ENCODE results near the gene TUFT1.

TUFT1 gene

GRCh38 chr1:151535326-151536271 is 4.5 kb upstream of the TUFT1 start:
- Histone ChIP-seq H3K4me3 (ENCODE audit: low read depth in 1 of 2, low read length in 2 of 2) (no peak overlapping the region), H3K4me1 (ENCODE audit: control insufficient read depth in 1 of 2, insufficient read depth in 2 of 2, low read length in 2 of 2) (peaks cover 10% of the 10 kb centered on the region in 2 donors), H3K27me3 (ENCODE audit: control insufficient read depth in 1 of 2, insufficient read depth in 2 of 2, low read length in 2 of 2) (no peaks in the 10 kb centered on the region), H3K9ac (ENCODE audit: low read depth in 1 of 2, low read length in 2 of 2) (no peak overlapping the region), H3K36me3 (ENCODE audit: control insufficient read depth in 1 of 2, insufficient read depth in 2 of 2, low read length in 2 of 2) (peaks cover 7 to 46% of the 10 kb centered on the region in 2 donors), H3K9me3 (ENCODE audit: control insufficient read depth in 1 of 2, low read length in 2 of 2) (no peaks in the 10 kb centered on the region), H3K27ac (ENCODE audit: low read depth, low read length) (no peak overlapping the region)

- Histone ChIP-seq H3K9ac (ENCODE audit: low read depth in 1 of 2, low read length in 2 of 2) (no peak overlapping the region), H3K36me3 (ENCODE audit: control insufficient read depth in 1 of 2, insufficient read depth in 2 of 2, low read length in 2 of 2) (peaks cover 7 to 38% of the 10 kb centered on the region in 2 donors), H3K27ac (ENCODE audit: low read depth, low read length) (no peak overlapping the region), H3K27me3 (ENCODE audit: control insufficient read depth in 1 of 2, insufficient read depth in 2 of 2, low read length in 2 of 2) (no peaks in the 10 kb centered on the region), H3K4me3 (ENCODE audit: low read depth in 1 of 2, low read length in 2 of 2) (no peak overlapping the region), H3K9me3 (ENCODE audit: control insufficient read depth in 1 of 2, low read length in 2 of 2) (no peaks in the 10 kb centered on the region), H3K4me1 (ENCODE audit: control insufficient read depth in 1 of 2, insufficient read depth in 2 of 2, low read length in 2 of 2) (peaks cover 15% of the 10 kb centered on the region in 2 donors)
Measured at GRCh38 chr1:151536499-151536898, 3.6 kb upstream of the TUFT1 start.

GRCh38 chr1:151537112-151537511 is 3.0 kb upstream of the TUFT1 start:
- H3K9ac ChIP-seq (ENCODE audit: low read depth in 1 of 2, low read length in 2 of 2): no peak overlapping the region

GRCh38 chr1:151539321-151540020 is 638 bp upstream of the TUFT1 start:
- peaks cover 23 to 26% of the 10 kb centered on the region in 2 donors for H3K4me1 ChIP-seq (ENCODE audit: control insufficient read depth in 1 of 2, insufficient read depth in 2 of 2, low read length in 2 of 2)
- H3K27me3 ChIP-seq (ENCODE audit: control insufficient read depth in 1 of 2, insufficient read depth in 2 of 2, low read length in 2 of 2): no peaks in the 10 kb centered on the region
- H3K27ac ChIP-seq (ENCODE audit: low read depth, low read length): peak overlapping the region; percentile 95
- peak overlapping the region; percentile 86 to 87 for H3K4me3 ChIP-seq (ENCODE audit: low read depth in 1 of 2, low read length in 2 of 2)
- H3K36me3 ChIP-seq (ENCODE audit: control insufficient read depth in 1 of 2, insufficient read depth in 2 of 2, low read length in 2 of 2): peaks cover 4 to 30% of the 10 kb centered on the region in 2 donors
- H3K9ac ChIP-seq (ENCODE audit: low read depth in 1 of 2, low read length in 2 of 2): peak overlapping the region; percentile 85 to 87
- no peaks in the 10 kb centered on the region for H3K9me3 ChIP-seq (ENCODE audit: control insufficient read depth in 1 of 2, low read length in 2 of 2)

More at GRCh38 chr1:151537112-151537511, 3.0 kb upstream of the TUFT1 start:
- Histone ChIP-seq H3K27ac (ENCODE audit: low read depth, low read length) (no peak overlapping the region), H3K27me3 (ENCODE audit: control insufficient read depth in 1 of 2, insufficient read depth in 2 of 2, low read length in 2 of 2) (no peaks in the 10 kb centered on the region), H3K4me3 (ENCODE audit: low read depth in 1 of 2, low read length in 2 of 2) (no peak overlapping the region), H3K36me3 (ENCODE audit: control insufficient read depth in 1 of 2, insufficient read depth in 2 of 2, low read length in 2 of 2) (peaks cover 7 to 38% of the 10 kb centered on the region in 2 donors), H3K9me3 (ENCODE audit: control insufficient read depth in 1 of 2, low read length in 2 of 2) (no peaks in the 10 kb centered on the region), H3K4me1 (ENCODE audit: control insufficient read depth in 1 of 2, insufficient read depth in 2 of 2, low read length in 2 of 2) (peaks cover 16 to 19% of the 10 kb centered on the region in 2 donors)

GRCh38 chr1:151540982-151541377 is 871 bp downstream of the TUFT1 start:
- Histone ChIP-seq H3K27ac (ENCODE audit: low read depth, low read length) (peak overlapping the region; percentile 92), H3K9ac (ENCODE audit: low read depth in 1 of 2, low read length in 2 of 2) (peak overlapping the region; percentile 85 to 87), H3K4me1 (ENCODE audit: control insufficient read depth in 1 of 2, insufficient read depth in 2 of 2, low read length in 2 of 2) (peaks cover 23 to 26% of the 10 kb centered on the region in 2 donors), H3K9me3 (ENCODE audit: control insufficient read depth in 1 of 2, low read length in 2 of 2) (no peaks in the 10 kb centered on the region), H3K4me3 (ENCODE audit: low read depth in 1 of 2, low read length in 2 of 2) (peak overlapping the region; percentile 86 to 87), H3K27me3 (ENCODE audit: control insufficient read depth in 1 of 2, insufficient read depth in 2 of 2, low read length in 2 of 2) (no peaks in the 10 kb centered on the region), H3K36me3 (ENCODE audit: control insufficient read depth in 1 of 2, insufficient read depth in 2 of 2, low read length in 2 of 2) (peaks cover 0 to 15% of the 10 kb centered on the region in 2 donors)

- no peak overlapping the region for H3K27ac ChIP-seq (ENCODE audit: low read depth, low read length)
- H3K9ac ChIP-seq (ENCODE audit: low read depth in 1 of 2, low read length in 2 of 2): peak overlapping the region; percentile 85 to 87
- peaks cover 23 to 26% of the 10 kb centered on the region in 2 donors for H3K4me1 ChIP-seq (ENCODE audit: control insufficient read depth in 1 of 2, insufficient read depth in 2 of 2, low read length in 2 of 2)
- H3K9me3 ChIP-seq (ENCODE audit: control insufficient read depth in 1 of 2, low read length in 2 of 2): no peaks in the 10 kb centered on the region
- no peaks in the 10 kb centered on the region for H3K27me3 ChIP-seq (ENCODE audit: control insufficient read depth in 1 of 2, insufficient read depth in 2 of 2, low read length in 2 of 2)
- H3K36me3 ChIP-seq (ENCODE audit: control insufficient read depth in 1 of 2, insufficient read depth in 2 of 2, low read length in 2 of 2): peaks cover 0 to 8% of the 10 kb centered on the region in 2 donors
- peak overlapping the region; percentile 86 to 87 for H3K4me3 ChIP-seq (ENCODE audit: low read depth in 1 of 2, low read length in 2 of 2)
Measured at GRCh38 chr1:151541752-151542151, 1.6 kb downstream of the TUFT1 start.

GRCh38 chr1:151542710-151543129 is 2.6 kb downstream of the TUFT1 start:
- H3K9me3 ChIP-seq (ENCODE audit: control insufficient read depth in 1 of 2, low read length in 2 of 2): no peaks in the 10 kb centered on the region
- H3K27ac ChIP-seq (ENCODE audit: low read depth, low read length): no peak overlapping the region
- H3K9ac ChIP-seq (ENCODE audit: low read depth in 1 of 2, low read length in 2 of 2): peak overlapping the region in 1 of 2 donors; percentile 36
- H3K4me3 ChIP-seq (ENCODE audit: low read depth in 1 of 2, low read length in 2 of 2): peak overlapping the region in 1 of 2 donors; percentile 25
- H3K36me3 ChIP-seq (ENCODE audit: control insufficient read depth in 1 of 2, insufficient read depth in 2 of 2, low read length in 2 of 2): no peaks in the 10 kb centered on the region
- no peaks in the 10 kb centered on the region for H3K27me3 ChIP-seq (ENCODE audit: control insufficient read depth in 1 of 2, insufficient read depth in 2 of 2, low read length in 2 of 2)
- peaks cover 33 to 36% of the 10 kb centered on the region in 2 donors for H3K4me1 ChIP-seq (ENCODE audit: control insufficient read depth in 1 of 2, insufficient read depth in 2 of 2, low read length in 2 of 2)

- Histone ChIP-seq H3K9ac (ENCODE audit: low read depth in 1 of 2, low read length in 2 of 2) (no peak overlapping the region), H3K9me3 (ENCODE audit: control insufficient read depth in 1 of 2, low read length in 2 of 2) (no peaks in the 10 kb centered on the region), H3K4me1 (ENCODE audit: control insufficient read depth in 1 of 2, insufficient read depth in 2 of 2, low read length in 2 of 2) (peaks cover 37 to 40% of the 10 kb centered on the region in 2 donors), H3K27me3 (ENCODE audit: control insufficient read depth in 1 of 2, insufficient read depth in 2 of 2, low read length in 2 of 2) (no peaks in the 10 kb centered on the region), H3K36me3 (ENCODE audit: control insufficient read depth in 1 of 2, insufficient read depth in 2 of 2, low read length in 2 of 2) (no peaks in the 10 kb centered on the region), H3K4me3 (ENCODE audit: low read depth in 1 of 2, low read length in 2 of 2) (no peak overlapping the region), H3K27ac (ENCODE audit: low read depth, low read length) (no peak overlapping the region)
Measured at GRCh38 chr1:151545542-151545941, 5.4 kb downstream of the TUFT1 start.

- Histone ChIP-seq H3K4me3 (ENCODE audit: low read depth in 1 of 2, low read length in 2 of 2) (no peak overlapping the region), H3K27me3 (ENCODE audit: control insufficient read depth in 1 of 2, insufficient read depth in 2 of 2, low read length in 2 of 2) (no peaks in the 10 kb centered on the region), H3K27ac (ENCODE audit: low read depth, low read length) (no peak overlapping the region), H3K9me3 (ENCODE audit: control insufficient read depth in 1 of 2, low read length in 2 of 2) (no peaks in the 10 kb centered on the region), H3K4me1 (ENCODE audit: control insufficient read depth in 1 of 2, insufficient read depth in 2 of 2, low read length in 2 of 2) (peaks cover 34 to 37% of the 10 kb centered on the region in 2 donors), H3K36me3 (ENCODE audit: control insufficient read depth in 1 of 2, insufficient read depth in 2 of 2, low read length in 2 of 2) (no peaks in the 10 kb centered on the region), H3K9ac (ENCODE audit: low read depth in 1 of 2, low read length in 2 of 2) (peak overlapping the region in 1 of 2 donors; percentile 14)
Measured at GRCh38 chr1:151546011-151546925, 6.2 kb downstream of the TUFT1 start.
